Stimulated activated CD4-positive, alpha-beta T cell treated with anti-CD3 and anti-CD28 coated beads, Interleukin-2, amount 100 ng/mL, for 4 hours (primary cell): Measurements from ENCODE around the gene ECE1.
"Not testable (repeated sequence)": the region's sequence is repeated elsewhere in the genome, so short reads cannot be mapped to it uniquely, and the experiment has no call there.

ENCODE experiments used
- DNase-seq: peaks from one replicate; pipeline ENCODE4 v3.0.0-alpha.2; 2020; ENCODE audit warnings: low read depth

Gene ECE1

DNA sequence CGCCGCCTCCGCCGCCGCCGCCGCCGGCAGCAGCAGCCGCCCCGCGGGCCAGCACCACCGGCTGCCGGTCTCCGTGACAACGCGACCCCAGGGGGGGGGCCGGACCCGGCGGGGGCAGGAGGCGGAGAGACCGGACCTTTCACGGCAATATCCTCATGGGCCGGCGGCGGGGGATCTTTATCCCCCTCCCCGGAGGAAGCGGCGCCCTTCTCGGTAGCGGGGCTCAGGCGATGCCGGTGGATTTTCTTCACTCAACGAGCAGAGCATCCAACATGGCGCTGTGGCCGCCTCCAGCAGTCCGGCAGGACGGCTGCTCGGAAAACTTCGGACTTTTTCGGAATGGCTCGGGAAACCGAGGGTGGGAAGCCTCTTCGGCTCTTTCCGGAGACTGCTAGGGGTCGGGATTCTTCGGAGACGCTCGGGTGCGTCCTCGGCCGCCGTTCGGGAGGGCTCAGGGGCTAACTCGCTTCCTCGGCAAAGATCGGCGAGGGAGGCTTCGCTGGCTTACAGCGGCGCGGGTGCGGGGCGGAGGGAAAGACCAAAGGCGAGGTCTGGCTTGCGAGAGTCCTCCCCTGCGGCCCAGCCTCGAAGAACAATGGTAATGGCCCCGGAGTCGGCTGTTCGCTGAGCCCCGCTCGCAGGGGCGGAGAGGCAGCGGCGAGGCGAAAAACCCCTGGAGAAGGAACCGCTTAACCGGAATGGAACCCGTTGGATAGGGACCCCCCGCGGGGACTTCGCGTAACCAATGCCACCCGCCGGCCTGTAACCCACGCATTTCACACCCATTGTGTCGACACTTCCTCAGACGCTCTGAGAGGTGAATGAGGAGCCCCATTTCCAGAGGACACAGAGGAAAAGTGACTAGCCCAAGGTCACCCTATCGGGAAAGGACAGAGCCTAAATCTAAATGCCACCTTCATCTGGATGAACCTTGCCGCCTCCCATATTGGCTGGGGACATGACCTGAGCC is 113.4 kb downstream of the ECE1 start, which contains the start of gene EIF4G3:
Gene EIF4G3 (minus strand): TSS at position 312 of the 970 bp plus-strand sequence. CDS start 174,155 bp downstream, outside the sequence.
- DNase-seq: peak; percentile 97

DNA sequence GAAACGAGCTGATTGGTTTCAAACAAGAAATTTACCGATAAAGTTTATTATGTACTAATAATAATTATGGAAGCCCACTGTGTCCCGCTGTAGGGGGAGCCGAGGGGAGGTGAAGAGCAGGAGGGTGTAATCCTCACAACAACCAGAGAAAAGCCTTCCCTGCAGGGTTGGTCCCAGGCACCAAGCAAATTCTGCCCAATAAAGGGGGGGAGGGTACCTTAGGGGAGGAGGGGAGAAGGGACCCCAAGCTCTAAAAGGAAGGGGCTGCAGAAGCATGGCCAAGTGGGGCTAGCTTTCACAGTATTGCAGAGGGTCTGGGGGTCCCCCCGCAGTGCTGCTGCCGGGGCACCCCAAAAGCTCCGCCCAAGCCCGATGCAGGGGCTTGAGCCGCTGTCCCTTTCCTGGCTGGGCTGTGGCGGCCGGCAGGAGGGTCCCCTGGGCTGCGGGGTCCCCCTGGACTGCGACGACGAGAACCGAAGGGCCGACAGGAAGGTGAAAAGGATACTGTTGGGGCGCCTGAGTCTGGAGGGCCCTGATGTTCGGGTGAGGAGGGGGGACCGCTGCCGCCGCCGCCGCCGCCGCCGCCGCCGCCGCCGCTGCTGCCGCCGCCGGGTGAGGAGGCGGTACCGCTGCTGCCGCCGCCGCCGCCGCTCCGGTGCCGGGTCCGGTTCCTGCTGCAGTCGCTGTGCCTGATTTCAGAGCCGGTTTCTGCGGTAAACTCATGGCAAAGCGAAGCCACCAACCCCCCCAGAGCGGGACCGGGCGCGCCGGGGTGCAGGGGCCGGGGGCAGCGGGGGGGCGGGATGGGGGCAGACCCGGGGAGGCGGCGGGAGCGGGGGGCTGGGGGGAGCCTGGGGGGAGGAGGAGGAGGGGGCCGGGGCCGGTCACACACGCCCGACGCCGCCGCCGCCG is 114.3 kb downstream of the ECE1 start:
- DNase-seq: peak; percentile 14

DNA sequence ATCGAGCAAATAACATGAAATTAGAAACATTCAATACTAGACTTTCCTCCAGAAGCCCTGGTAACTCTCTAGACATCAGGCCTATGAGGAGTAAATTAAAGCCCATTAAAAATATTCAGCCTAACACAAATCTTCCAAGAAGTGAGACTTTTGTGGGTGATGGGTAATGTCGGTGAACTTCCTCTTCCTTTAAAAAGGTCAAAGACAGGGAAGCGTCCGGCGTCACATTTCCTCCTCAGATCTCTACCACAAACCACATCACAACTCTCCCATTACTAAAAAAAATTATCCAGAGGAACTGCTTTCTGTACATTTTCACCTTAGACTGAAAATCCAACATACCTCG is 115.0 kb downstream of the ECE1 start:
- peak; percentile 14 for DNase-seq

DNA sequence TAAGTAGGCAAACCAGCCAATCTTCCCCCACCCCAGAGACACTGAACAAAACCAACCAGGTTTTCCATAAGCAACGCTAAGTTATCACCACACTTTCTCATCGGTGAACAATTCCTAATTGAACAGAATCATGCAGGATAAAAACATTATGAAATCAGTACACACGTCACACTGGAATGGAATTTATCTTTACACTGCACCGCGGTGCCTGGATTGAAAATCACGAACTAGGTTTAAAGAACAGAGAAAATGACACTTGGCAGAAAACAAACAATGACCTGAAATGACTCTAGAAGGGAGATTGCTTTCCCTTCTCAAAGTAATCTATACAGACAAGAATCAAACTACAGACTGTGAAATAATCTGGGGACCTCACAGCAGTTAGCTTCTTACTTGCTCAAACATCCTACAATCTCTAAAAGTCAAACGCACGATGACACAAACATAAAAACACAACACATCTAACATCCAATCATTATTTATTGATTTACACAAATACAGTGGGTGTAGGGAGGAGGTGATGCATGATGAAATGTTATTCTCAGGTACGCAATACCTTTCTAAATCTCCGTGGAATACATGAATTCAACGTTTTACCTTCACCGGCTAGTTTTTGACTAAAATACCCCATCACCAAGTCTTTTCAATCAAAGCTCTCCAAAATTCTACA is 115.5 kb downstream of the ECE1 start:
- no peak for DNase-seq

DNA sequence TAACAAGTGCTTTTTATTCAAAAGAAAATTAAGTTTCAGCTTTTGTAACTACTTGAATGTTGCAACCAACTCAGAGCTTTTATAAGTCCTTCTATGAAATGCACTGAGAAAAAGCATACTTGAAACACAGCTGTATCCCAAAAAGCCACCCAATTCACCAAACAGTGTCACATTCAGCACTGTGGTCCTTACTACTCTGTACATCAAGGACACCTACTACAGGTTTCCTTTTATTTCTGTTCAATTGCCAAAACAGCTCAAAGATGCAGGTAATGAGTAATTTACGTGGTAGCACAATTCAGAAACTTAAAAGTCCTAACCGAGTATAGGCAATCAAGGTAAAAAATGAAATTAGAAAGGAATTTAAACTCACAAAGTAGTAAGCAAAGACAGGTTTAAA is 116.0 kb downstream of the ECE1 start:
- DNase-seq: no peak

DNA sequence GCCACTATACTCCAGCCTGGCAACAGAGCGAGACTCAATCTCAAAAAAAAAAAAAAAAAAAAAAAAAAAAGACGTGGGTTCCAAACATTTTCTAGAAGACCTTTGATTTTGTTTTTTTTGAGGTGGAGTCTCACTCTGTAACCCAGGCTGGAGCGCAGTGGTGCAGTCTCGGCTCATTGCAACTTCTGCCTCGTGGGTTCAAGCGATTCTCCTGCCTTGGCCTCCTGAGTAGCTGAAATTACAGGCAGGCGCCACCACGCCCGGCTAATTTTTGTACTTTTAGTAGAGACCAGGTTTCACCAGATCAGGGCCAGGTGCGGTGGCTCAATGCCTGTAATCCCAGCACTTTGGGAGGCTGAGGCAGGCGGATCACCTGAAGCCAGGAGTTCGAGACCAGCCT is 117.2 kb downstream of the ECE1 start:
- DNase-seq: not testable (repeated sequence)

DNA sequence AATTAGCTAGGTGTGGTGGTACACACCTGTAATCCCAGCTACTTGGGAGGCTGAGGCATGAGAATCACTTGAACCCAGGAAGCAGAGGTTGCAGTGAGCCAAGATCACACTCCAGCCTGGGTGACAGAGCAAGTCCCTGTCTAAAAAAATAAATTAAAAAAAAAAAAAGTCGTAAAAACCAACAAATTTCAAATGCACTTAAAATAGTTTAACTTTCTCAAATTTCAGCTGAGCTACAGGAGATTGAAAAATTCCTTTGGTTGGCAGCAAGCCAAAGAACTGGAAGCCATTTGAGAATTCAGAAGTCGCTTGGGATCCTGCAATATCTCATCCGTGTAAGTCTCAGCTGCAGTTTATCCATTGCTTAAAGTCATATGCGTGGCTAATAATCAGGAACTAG is 119.4 kb downstream of the ECE1 start:
- DNase-seq: not testable (repeated sequence)

DNA sequence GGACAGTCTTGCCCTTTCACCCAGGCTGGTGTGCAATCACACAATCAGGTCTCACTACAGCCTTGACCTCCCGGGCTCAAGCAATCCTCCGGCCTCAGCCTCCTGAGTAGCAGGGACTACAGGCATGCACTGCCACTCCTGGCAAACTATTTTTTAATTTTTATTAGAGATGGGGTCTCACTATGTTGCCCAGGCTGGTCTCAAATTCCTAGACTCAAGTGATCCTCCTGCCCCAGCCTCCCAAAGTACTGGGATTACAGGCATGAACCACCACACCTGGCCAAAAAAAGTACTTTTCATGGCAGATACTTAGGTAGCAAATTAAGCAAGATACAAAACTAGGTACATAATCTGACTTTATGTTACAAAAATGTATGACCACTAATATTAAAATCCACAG is 121.8 kb downstream of the ECE1 start:
- no peak for DNase-seq
